GM18508 (cell line): ENCODE data around the gene ZFYVE19.
"Not testable (repeated sequence)": the region's sequence is repeated elsewhere in the genome, so short reads cannot be mapped to it uniquely, and the experiment has no call there.

Source experiments
- ATAC-seq: cut with Tn5 transposase; IDR thresholded peaks from one replicate; pipeline ENCODE4 v1.9.1; 2021; ENCODE audit warnings: moderate number of reproducible peaks; ENCODE audit not compliant: insufficient read depth, unreplicated experiment

ZFYVE19 gene

GRCh38 chr15:40844696-40845030 lies 37.8 kb downstream of the ZFYVE19 start:
- ATAC-seq: no peak

DNA sequence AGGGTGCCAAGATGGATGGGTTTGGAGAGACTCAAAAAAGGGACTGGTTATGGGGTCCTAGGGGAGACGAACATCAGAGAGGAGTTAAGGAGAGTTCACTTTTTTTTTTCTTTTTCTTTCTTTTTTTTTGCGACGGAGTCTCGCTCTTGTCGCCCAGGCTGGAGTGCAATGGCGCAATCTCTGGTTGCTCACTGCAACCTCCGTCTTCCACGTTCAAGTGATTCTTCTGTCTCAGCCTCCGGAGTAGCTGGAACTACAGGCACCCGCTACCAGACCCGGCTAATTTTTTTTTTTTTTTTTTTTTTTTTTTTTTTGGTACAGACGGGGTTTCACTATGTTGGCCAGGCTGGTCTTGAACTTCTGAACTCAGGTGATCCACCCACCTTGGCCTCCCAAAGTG lies 38.1 kb downstream of the ZFYVE19 start:
- no peak for ATAC-seq

- no peak for ATAC-seq
Observed at GRCh38 chr15:40845511-40846284, 38.8 kb downstream of the ZFYVE19 start.

GRCh38 chr15:40846841-40847222 lies 39.9 kb downstream of the ZFYVE19 start:
- ATAC-seq: no peak

DNA sequence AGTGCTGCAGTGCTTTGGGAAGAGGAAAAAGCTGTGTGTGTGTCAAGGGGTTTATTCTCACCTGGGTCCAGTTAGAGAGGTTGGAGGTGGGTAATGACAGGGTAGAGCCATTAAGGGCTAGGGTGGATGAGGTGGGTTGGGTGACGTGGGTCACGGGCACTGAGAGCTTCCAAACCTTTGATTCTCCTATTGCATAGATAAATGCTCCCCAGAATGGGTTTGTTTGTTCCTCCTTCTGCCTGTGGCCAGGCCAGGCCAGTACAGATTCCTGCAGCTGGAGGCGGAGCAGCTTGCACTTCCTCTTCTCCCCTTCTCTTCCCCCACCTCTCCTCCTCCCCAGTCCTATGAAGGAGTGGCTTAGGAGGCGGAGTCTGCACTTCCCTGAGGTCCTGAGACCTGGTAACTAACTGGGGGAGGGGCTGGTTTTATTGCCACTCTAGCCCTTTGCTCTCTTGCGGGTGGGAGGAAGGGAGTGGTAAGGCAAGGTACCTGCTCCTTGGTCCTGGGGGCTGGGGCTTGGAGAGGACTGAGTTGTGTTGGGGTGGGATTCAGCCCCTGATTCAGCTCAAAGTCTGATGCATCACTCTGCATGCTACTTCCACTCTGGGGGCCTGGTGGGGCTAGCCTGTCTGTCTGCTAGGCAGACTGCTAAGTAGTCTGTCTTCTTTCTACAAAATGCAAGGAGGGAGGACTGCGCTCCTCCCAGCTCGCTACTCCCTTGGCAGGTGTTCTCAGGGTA lies 40.5 kb downstream of the ZFYVE19 start:
- no peak for ATAC-seq

DNA sequence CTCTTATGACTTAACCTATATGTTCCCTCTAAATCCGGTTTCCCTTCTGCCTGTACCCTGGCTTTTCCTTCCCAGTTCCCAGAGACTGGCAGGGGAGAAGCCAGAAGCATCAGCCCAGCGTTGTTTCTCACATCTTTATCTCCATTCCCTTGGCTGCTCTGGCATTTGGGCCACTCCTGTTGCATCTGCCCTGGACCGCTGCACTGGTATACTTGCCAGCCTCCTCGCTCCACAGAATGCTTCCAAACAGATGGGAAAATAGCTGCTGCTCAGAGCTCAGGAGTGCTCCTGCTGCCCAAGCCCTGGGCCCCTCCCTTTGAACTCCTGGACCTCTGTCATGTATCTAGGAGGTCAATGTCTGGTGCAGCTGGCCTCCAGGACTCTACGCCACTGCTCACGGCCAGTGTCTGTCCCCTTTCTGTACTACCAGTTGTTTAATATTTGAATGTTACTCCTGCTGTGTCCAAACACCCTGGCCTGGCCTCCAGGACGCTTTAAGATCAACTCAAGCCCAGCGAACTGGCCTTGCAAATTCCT lies 43.8 kb downstream of the ZFYVE19 start:
- no peak for ATAC-seq

DNA sequence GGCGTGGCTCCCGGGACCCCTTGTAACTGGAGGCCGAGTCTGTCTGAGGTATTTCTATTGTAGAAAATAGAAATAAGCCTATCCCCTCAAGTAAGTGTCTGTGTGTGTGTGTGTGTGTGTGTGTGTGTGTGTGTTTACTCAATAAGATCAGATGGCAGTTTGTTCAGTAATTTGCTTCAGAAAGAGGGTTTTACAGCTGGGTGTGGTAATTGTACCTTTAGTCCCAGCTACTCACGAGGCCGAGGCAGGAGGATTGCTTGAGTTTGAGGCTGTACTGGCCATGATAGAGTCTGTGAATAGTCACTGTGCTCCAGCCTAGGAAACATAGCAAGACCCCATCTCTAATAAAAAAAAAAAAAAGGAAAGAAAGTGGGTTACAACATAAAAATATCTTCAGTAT lies 45.6 kb downstream of the ZFYVE19 start:
- no peak for ATAC-seq

DNA sequence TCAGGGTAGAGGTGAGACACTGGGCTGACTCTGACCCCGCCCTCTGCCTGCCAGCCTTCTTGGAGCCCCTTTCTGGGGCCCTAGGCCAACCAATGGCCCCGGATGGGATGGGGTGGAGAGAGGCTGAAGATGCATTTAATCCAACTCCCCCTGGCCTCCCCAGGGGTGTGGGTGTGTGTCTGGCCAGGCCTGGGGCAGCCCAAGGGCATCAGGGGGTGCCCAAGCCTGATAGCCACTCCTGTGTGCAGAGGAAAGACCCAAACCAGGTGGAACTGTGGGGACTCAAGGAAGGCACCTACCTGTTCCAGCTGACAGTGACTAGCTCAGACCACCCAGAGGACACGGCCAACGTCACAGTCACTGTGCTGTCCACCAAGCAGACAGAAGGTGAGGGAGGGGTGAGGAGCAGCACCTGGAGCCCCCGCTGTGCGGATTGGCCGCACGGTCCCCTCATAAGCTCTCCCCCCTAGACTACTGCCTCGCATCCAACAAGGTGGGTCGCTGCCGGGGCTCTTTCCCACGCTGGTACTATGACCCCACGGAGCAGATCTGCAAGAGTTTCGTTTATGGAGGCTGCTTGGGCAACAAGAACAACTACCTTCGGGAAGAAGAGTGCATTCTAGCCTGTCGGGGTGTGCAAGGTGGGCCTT lies 46.5 kb downstream of the ZFYVE19 start:
- ATAC-seq: no peak

GRCh38 chr15:40854161-40854560 lies 47.3 kb downstream of the ZFYVE19 start:
- no peak for ATAC-seq

- no peak for ATAC-seq
Observed at GRCh38 chr15:40855706-40856234, 48.9 kb downstream of the ZFYVE19 start.

DNA sequence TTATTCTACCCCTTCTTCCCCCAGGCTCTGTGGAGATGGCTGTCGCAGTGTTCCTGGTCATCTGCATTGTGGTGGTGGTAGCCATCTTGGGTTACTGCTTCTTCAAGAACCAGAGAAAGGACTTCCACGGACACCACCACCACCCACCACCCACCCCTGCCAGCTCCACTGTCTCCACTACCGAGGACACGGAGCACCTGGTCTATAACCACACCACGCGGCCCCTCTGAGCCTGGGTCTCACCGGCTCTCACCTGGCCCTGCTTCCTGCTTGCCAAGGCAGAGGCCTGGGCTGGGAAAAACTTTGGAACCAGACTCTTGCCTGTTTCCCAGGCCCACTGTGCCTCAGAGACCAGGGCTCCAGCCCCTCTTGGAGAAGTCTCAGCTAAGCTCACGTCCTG lies 49.9 kb downstream of the ZFYVE19 start:
- ATAC-seq: no peak

- ATAC-seq: no peak
Observed at GRCh38 chr15:40857601-40858341, 50.9 kb downstream of the ZFYVE19 start.

DNA sequence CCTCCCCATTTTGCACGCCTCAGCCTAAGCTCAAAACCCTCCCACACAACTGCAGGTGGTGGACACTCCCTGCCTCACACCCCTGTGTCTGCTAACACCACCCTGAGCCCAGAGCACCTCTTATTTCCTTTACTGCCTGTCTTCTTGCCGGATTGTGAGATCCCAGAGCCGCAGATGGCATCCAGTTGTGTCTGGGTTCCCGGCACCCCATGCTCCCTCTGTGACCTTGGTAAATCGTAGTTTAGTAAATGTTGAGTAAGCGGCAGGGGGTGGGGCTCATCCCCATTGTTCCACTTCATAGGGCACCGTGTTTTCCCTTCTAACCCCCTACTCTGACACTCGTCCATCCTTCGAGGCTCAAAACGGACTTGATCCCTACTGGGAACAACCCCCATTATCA lies 51.8 kb downstream of the ZFYVE19 start:
- ATAC-seq: no peak

DNA sequence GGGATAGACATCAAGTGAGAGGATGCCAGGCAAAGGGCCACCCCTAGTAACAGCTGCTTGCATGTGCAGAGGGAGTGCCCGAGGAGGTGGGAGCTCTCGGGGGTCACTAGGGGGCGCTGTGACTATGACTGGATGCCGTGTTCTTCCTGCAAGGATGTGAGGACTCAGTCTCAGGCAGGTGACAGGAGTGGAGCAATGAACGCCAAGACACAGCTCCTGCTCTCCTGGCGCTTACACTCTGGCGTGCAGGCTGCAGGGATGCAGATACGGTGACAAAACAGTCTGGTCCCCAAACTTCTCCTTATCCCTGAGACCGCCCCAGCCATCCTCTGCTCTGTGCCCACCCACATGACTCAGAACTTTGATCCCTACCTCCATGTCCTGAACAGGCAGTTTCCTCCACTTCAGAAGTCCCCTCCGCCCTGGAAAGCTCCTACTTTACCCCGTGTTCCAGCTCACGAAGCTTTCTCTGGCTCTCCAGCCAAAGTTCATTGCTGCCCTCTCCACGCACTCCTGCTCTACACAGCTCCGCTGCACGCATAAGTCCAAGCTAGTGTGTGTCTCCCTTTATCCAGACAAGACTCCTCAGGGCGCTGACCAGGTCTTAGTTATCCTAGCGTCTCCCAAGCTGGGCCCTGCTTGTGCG lies 52.4 kb downstream of the ZFYVE19 start:
- no peak for ATAC-seq

- ATAC-seq: not testable (repeated sequence)
Observed at GRCh38 chr15:40861147-40861546, 54.3 kb downstream of the ZFYVE19 start.

DNA sequence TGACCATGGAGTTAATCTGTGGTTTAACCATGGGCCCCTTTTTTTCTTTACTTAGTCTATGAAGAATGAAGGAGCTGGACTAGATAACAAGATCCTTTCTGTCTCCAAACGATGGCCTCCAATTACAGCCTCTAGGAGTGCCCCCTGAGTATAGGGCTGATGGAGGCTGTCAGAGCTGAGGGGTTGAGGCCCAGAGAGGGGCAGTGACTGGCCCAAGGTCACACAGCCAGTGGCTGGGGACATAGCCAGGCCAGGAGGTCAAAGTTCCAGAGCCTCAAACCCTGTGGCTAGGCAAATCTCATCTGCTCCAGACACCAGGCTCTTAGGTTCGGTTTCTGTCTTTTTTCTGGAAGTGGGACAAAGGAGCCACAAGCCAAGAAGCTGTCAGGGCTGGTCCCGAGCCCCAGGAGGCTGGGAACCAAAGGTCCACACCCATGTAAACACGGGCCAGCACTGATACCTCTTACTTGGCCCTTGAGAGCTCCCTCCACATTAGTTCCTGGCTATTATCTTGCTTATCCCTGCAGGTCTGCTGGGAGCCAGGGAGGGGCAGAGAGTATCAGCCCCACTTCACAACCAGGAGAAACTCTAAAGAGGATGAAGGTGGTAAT lies 56.9 kb downstream of the ZFYVE19 start:
- ATAC-seq: no peak
